ENCODE results near the gene CACNA1E. TPM values are rescaled to one million over a fixed set of nuclear protein-coding genes. Genes with fewer than 3 reads are reported as not detected.

CACNA1E gene
- total RNA-seq, 4 donors from 2014 or later = 0.03 to 0.15 TPM; not detected in 2

GRCh38 chr1:181476581-181476980 lies 6.7 kb upstream of the CACNA1E start:
- no peak overlapping the region for H3K4me3 ChIP-seq (ENCODE audit: low read depth, poor library complexity, severe bottlenecking)
- TF ChIP-seq CTCF (IDR thresholded peaks at IDR 0.05) (no peak), POLR2A (IDR thresholded peaks at IDR 0.05) (no peak)
- WGBS, 2 donors = 67 to 76% methylated on average over 8 of the region's 8 CpGs
- intact Hi-C loops (cut with DNase I; ENCODE audit: low total_unique reads) = loop anchor here (5.0 kb wide), 1 partner anchor 601 kb away; no protein-coding TSS in a partner anchor
- no peak for DNase-seq (ENCODE audit: low spot score in 2 of 2)

- no peak for TF ChIP-seq POLR2A (IDR thresholded peaks at IDR 0.05)
- no peak for TF ChIP-seq CTCF (IDR thresholded peaks at IDR 0.05)
- WGBS, 2 donors = 78% methylated on average over 2 of the region's 2 CpGs
- no peak for DNase-seq (ENCODE audit: low spot score in 2 of 2)
- H3K4me3 ChIP-seq (ENCODE audit: low read depth, poor library complexity, severe bottlenecking) = no peak overlapping the region
- intact Hi-C loops (cut with DNase I; ENCODE audit: low total_unique reads) = loop anchor here (5.0 kb wide), 1 partner anchor 599 kb away; no protein-coding TSS in a partner anchor
These were observed 5.0 kb upstream of the CACNA1E start for GRCh38 chr1:181478306-181478705.

- no peak for TF ChIP-seq CTCF (IDR thresholded peaks at IDR 0.05)
- no peak for TF ChIP-seq POLR2A (IDR thresholded peaks at IDR 0.05)
- WGBS, 2 donors = 32 to 33% methylated on average over 3 of the region's 3 CpGs
- H3K4me3 ChIP-seq (ENCODE audit: low read depth, poor library complexity, severe bottlenecking) = no peak overlapping the region
- DNase-seq (ENCODE audit: low spot score in 2 of 2) = no peak
- intact Hi-C loops (cut with DNase I; ENCODE audit: low total_unique reads) = loop anchor here (5.0 kb wide), 1 partner anchor 598 kb away; no protein-coding TSS in a partner anchor
These were observed 4.1 kb upstream of the CACNA1E start for GRCh38 chr1:181479137-181479745.

GRCh38 chr1:181482001-181482430 lies 1.3 kb upstream of the CACNA1E start:
- H3K4me3 ChIP-seq (ENCODE audit: low read depth, poor library complexity, severe bottlenecking) = no peak overlapping the region
- intact Hi-C loops (cut with DNase I; ENCODE audit: low total_unique reads) = loop anchor here (10.0 kb wide), 2 partner anchors 193 to 453 kb away; no protein-coding TSS in a partner anchor
- WGBS, 2 donors = 32 to 41% methylated on average over 31 to 32 of the region's 36 CpGs
- DNase-seq (ENCODE audit: low spot score in 2 of 2) = no peak
- TF ChIP-seq POLR2A (IDR thresholded peaks at IDR 0.05) = no peak
- no peak for TF ChIP-seq CTCF (IDR thresholded peaks at IDR 0.05)

GRCh38 chr1:181482521-181483284 lies 614 bp upstream of the CACNA1E start:
- 2% methylated on average over 44 to 57 of the region's 62 CpGs for WGBS, 2 donors
- H3K4me3 ChIP-seq (ENCODE audit: low read depth, poor library complexity, severe bottlenecking) = no peak overlapping the region
- DNase-seq (ENCODE audit: low spot score in 2 of 2) = no peak
- TF ChIP-seq CTCF (IDR thresholded peaks at IDR 0.05) = no peak
- no peak for TF ChIP-seq POLR2A (IDR thresholded peaks at IDR 0.05)
- intact Hi-C loops (cut with DNase I; ENCODE audit: low total_unique reads) = loop anchor here (10.0 kb wide), 2 partner anchors 192 to 452 kb away; no protein-coding TSS in a partner anchor

Measured in lower leg skin (tissue), 4 donors.